GM10248 (cell line): ENCODE data around the gene NKD2.

ENCODE experiments used
- CTCF ChIA-PET: fragments of 300-600 bp; sonication (Branson Sonifier 250); formaldehyde crosslinking; extraction: SDS; loops from one replicate; lab custom pipeline; 2021; ENCODE audit warnings: antibody characterized with exemption; lab: Yijun Ruan, JAX
- POLR2A ChIA-PET: fragments of 350-650 bp; sonication (Branson Sonifier 250); formaldehyde crosslinking; extraction: SDS; loops from one replicate; lab custom pipeline; 2020; ENCODE audit warnings: antibody characterized with exemption; lab: Yijun Ruan, JAX
- DNase-seq: peaks from one replicate; pipeline ENCODE4 v3.0.0; 2012; ENCODE audit errors: extremely low spot score
- CTCF ChIP-seq: IDR thresholded peaks from 2 replicates; pipeline ENCODE4 v1.5.1; 2012; ENCODE audit warnings: mild to moderate bottlenecking, low read depth; ENCODE audit errors: extremely low read depth, missing control alignments, control extremely low read depth

Gene NKD2

DNA sequence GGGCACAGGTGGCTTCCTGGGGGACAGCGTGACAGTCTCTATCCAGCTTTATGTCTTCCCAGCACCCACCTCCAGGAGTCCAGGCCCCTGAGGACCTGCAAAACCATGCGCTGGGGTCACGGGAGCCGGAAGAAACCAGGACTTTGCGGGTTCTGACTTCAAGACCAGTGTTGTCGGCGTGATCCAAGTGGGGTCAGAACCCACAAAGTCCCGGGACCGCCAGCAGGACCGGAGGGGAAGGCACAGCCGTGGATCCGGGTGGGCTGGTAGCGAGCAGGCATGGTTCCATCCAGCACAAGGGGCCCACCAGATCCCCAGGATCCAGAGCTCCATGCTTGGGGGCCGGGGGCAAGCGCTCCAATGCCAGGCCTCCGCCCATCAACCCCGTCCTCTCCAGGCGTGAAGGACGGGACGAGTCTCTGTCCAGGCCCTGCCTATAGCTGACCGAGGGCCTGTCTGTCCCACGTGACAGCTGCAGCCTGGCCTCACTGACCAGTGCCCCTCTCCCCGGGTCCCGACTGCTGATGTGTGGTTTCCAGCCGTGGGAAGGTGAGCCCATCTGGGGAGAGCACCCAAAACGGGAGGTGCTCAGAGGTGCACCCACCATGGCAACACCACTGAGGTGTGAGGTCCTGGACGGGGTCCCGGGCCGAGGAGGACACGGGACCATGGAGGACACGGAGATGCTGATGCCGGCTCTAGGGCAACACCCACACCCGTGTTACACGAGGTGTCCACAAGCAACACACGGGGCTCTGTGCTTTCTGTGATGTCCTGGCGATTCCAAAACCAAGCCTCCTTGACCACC lies 54.4 kb downstream of the NKD2 start:
- ChIA-PET CTCF (no interaction called here), POLR2A (no interaction called here)
- DNase-seq = no peak
- no peak for TF ChIP-seq CTCF

DNA sequence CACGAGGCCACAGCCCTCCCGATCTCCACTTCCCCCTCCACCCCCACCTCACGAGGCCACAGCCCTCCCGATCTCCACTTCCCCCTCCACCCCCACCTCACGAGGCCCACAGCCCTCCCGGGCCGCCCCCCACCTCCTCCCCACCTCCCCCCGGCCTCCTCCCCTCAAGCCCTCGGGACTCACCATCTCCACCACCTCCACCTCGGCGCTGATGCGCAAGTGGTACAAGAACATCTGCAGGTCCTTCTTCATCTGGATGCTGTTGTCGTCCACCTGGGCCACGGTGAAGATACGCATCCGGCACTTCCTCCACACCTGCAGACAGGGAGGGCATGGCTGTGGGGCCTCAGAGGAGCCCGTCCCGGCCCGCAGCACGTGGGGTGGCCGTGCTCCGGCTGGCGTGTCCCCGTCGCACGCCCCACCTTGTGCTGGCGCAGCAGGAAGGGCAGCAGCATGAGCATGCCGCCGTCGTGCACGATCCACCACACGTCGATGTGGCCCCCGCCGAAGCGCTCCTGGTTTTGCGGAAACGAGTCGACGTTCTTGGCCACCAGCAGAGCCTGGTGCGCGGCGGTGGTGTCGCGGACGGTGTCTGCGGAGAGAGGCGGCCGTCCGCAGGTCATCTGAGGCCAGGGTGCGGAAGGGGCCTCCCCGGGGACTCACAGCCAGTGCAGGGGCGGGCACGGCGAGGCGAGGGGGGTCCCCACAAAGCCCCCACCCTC lies 55.2 kb downstream of the NKD2 start:
- no peak for TF ChIP-seq CTCF
- no peak for DNase-seq
- ChIA-PET POLR2A (no interaction called here), CTCF (no interaction called here)

- CTCF ChIA-PET = no interaction called here
- POLR2A ChIA-PET = no interaction called here
- TF ChIP-seq CTCF = no peak
- DNase-seq = no peak
Measured at GRCh38 chr5:1064383-1065142, 56.0 kb downstream of the NKD2 start.

DNA sequence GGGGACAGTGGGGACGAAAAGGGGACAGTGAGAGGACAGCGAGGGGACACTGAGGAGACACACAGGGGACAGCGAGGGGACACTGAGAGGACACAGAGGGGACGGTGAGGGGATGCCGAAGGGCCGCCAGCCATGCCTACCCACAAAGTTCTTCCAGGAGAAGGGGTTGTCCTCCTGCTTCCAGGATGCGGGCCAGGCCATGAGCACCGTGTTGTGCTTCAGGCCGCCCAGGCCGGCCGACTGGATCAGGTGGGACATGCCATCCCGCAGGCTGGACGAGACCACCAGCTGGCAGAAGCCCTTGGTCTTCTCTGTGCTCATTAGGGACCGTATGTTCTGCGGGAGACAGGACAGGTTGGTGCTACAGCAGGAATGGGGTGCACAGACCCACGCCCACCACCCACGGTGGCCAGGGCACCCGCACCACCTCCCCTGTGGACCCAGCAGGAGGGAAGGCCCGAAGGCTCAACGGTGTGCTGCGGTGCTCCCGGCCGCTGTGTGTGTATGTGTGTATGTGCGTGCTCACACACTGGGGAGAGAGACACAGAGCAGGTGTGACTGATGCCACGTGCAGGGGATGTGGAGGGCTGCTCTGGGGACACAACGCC lies 56.6 kb downstream of the NKD2 start:
- no peak for DNase-seq
- POLR2A ChIA-PET = no interaction called here
- TF ChIP-seq CTCF = no peak
- CTCF ChIA-PET = no interaction called here

GRCh38 chr5:1065891-1066650 lies 57.5 kb downstream of the NKD2 start:
- CTCF ChIA-PET = no interaction called here

More at GRCh38 chr5:1065891-1066650, 57.5 kb downstream of the NKD2 start:
- TF ChIP-seq CTCF = no peak
- POLR2A ChIA-PET = interaction anchor here (0.6 kb wide), 1 partner anchor 157 kb away, joined by 3 read pairs; no protein-coding TSS in a partner anchor
- DNase-seq = no peak
